Neural cell (in vitro differentiated cells): Measurements from ENCODE around the gene PSMB11. TPM values are rescaled to one million over a fixed set of nuclear protein-coding genes. Genes with fewer than 3 reads are reported as not detected.

Source experiments
- H2AFZ ChIP-seq: fragments of 200-600, 300-800 bp; sonication (generic), shearing (Covaris generic); 2 replicates; pipeline ENCODE4 v1.6.0; 2014; ENCODE audit warnings: low read depth, mild to moderate bottlenecking, antibody characterized with exemption, low read length, moderate library complexity
- H3F3A ChIP-seq: fragments of 200-600 bp; shearing (Covaris generic); 2 replicates; pipeline ENCODE4 v1.6.1; 2016; ENCODE audit warnings: mild to moderate bottlenecking, moderate library complexity, mixed read lengths, antibody characterized with exemption, low read length; ENCODE audit not compliant: insufficient read depth, poor library complexity, severe bottlenecking
- H3K27ac ChIP-seq: fragments of 200-600, 300-800 bp; sonication (generic), shearing (Covaris generic); 2 replicates; pipeline ENCODE4 v1.5.1; 2014; ENCODE audit warnings: mild to moderate bottlenecking, low read length, moderate library complexity
- H3K27me3 ChIP-seq: fragments of 300-800, 200-600 bp; sonication (generic), shearing (Covaris generic); 2 replicates; pipeline ENCODE4 v1.6.0; 2014; ENCODE audit warnings: mild to moderate bottlenecking, low read depth, low read length, moderate library complexity; ENCODE audit not compliant: insufficient read depth
- H3K36me3 ChIP-seq: fragments of 300-800, 200-600 bp; sonication (generic), shearing (Covaris generic); 2 replicates; pipeline ENCODE4 v1.5.1; 2014; ENCODE audit warnings: mild to moderate bottlenecking, antibody characterized with exemption, low read length, moderate library complexity; ENCODE audit not compliant: insufficient read depth
- H3K4me2 ChIP-seq: fragments of 300-800, 200-600 bp; sonication (generic), shearing (Covaris generic); 2 replicates; pipeline ENCODE4 v1.6.0; 2014; ENCODE audit warnings: mild to moderate bottlenecking, low read length
- H3K4me3 ChIP-seq: fragments of 300-800, 200-600 bp; sonication (generic), shearing (Covaris generic); 2 replicates; pipeline ENCODE4 v1.5.1; 2014; ENCODE audit warnings: mild to moderate bottlenecking, low read length, moderate library complexity
- H3K79me2 ChIP-seq: fragments of 200-600 bp; shearing (Covaris generic); replicated peaks from 2 replicates; pipeline ENCODE4 v1.6.0; 2014; ENCODE audit warnings: mild to moderate bottlenecking, low read length, moderate library complexity; ENCODE audit not compliant: insufficient read depth
- H3K9ac ChIP-seq: fragments of 300-800, 200-600 bp; sonication (generic), shearing (Covaris generic); 2 replicates; pipeline ENCODE4 v1.6.1; 2016; ENCODE audit warnings: mild to moderate bottlenecking, low read length, mixed read lengths
- H3K9me2 ChIP-seq: fragments of 200-600 bp; shearing (Covaris generic); 2 replicates; pipeline ENCODE4 v1.6.1; 2016; ENCODE audit warnings: mild to moderate bottlenecking, low read length, mixed read lengths; ENCODE audit not compliant: insufficient read depth
- H3K9me3 ChIP-seq: fragments of 200-600, 300-800 bp; sonication (generic), shearing (Covaris generic); 2 replicates; pipeline ENCODE4 v1.6.1; 2016; ENCODE audit warnings: mild to moderate bottlenecking, mixed run types, low read length, moderate library complexity, mixed read lengths
- H4K20me1 ChIP-seq: fragments of 200-600 bp; shearing (Covaris generic); 2 replicates; pipeline ENCODE4 v1.6.1; 2016; ENCODE audit warnings: mild to moderate bottlenecking, mixed run types; ENCODE audit not compliant: insufficient read depth
- CTCF ChIP-seq: fragments of 450-650 bp; IDR thresholded peaks from 2 replicates; pipeline ENCODE4 v1.5.1; 2014; ENCODE audit warnings: antibody characterized with exemption, mild to moderate bottlenecking, moderate library complexity; ENCODE audit not compliant: poor library complexity, severe bottlenecking
- EP300 ChIP-seq: fragments of 450-650 bp; conservative IDR thresholded peaks from 2 replicates; pipeline ENCODE4 v1.6.1; 2014; ENCODE audit warnings: antibody characterized with exemption, mild to moderate bottlenecking, moderate library complexity; ENCODE audit not compliant: poor library complexity, severe bottlenecking
- EZH2 ChIP-seq: fragments of 200-600, 300-800 bp; shearing (Covaris generic), sonication (generic); IDR thresholded peaks from 2 replicates; pipeline ENCODE4 v1.6.1; 2014; ENCODE audit warnings: antibody characterized with exemption, low read length, borderline replicate concordance, mild to moderate bottlenecking; ENCODE audit not compliant: insufficient read depth, poor library complexity, severe bottlenecking
- MXI1 ChIP-seq: fragments of 450-650 bp; conservative IDR thresholded peaks from 2 replicates; pipeline ENCODE4 v1.6.1; 2014; ENCODE audit warnings: antibody characterized with exemption, mild to moderate bottlenecking; ENCODE audit not compliant: poor library complexity, severe bottlenecking
- POLR2AphosphoS5 ChIP-seq: IDR thresholded peaks from 2 replicates; pipeline ENCODE4 v1.6.1; 2012
- RAD21 ChIP-seq: fragments of 450-650 bp; conservative IDR thresholded peaks from 2 replicates; pipeline ENCODE4 v1.6.1; 2014; ENCODE audit warnings: antibody characterized with exemption, mild to moderate bottlenecking, moderate library complexity
- REST ChIP-seq: IDR thresholded peaks from 2 replicates; pipeline ENCODE4 v1.6.1; 2012; ENCODE audit warnings: borderline replicate concordance
- SMC3 ChIP-seq: fragments of 450-650 bp; conservative IDR thresholded peaks from 2 replicates; pipeline ENCODE4 v1.6.1; 2014; ENCODE audit warnings: antibody characterized with exemption, mild to moderate bottlenecking, moderate library complexity; ENCODE audit not compliant: poor library complexity
- TAF1 ChIP-seq: IDR thresholded peaks from 2 replicates; pipeline ENCODE4 v1.6.1; 2012; ENCODE audit warnings: low read depth
- polyA plus RNA-seq: library from polyadenylated mRNA; depleted of rRNA; stranded (reverse); fragments of >200 nt; gene quantifications from 2 replicates; pipeline ENCODE4 v1.2.3, GENCODE V29; 2014

PSMB11 gene
- polyA plus RNA-seq, 1 donor from 2014 or later, result not detected

GRCh38 chr14:23043145-23043544 lies 1.1 kb downstream of the PSMB11 start:
- Histone ChIP-seq H3K27me3 (no peaks in the 10 kb centered on the region), H3K9me3 (no peaks in the 10 kb centered on the region), H3K9ac (no peak overlapping the region), H3K4me2 (no peak overlapping the region), H3F3A (no peaks in the 10 kb centered on the region), H3K36me3 (no peaks in the 10 kb centered on the region), H3K27ac (no peak overlapping the region), H3K4me3 (no peak overlapping the region), H3K9me2 (no peaks in the 10 kb centered on the region), H2AFZ (no peak overlapping the region), H4K20me1 (no peaks in the 10 kb centered on the region), H3K79me2 (no peaks in the 10 kb centered on the region)
- no peak for TF ChIP-seq TAF1
- TF ChIP-seq SMC3, result no peak
- TF ChIP-seq REST, result no peak
- no peak for TF ChIP-seq RAD21
- TF ChIP-seq EZH2, result no peak
- TF ChIP-seq CTCF, result no peak
- TF ChIP-seq POLR2AphosphoS5, result no peak
- no peak for TF ChIP-seq EP300

GRCh38 chr14:23043754-23044153 lies 1.7 kb downstream of the PSMB11 start:
- H2AFZ ChIP-seq, result no peak overlapping the region
- no peak overlapping the region for H3K9ac ChIP-seq
- TF ChIP-seq REST (no peak), CTCF (no peak), EP300 (no peak), TAF1 (no peak), MXI1 (no peak), SMC3 (no peak), RAD21 (no peak), EZH2 (no peak), POLR2AphosphoS5 (no peak)

More at GRCh38 chr14:23043754-23044153, 1.7 kb downstream of the PSMB11 start:
- Histone ChIP-seq H3K4me2 (no peak overlapping the region), H3K9me2 (no peaks in the 10 kb centered on the region), H3K79me2 (no peaks in the 10 kb centered on the region), H3K27ac (no peak overlapping the region), H3K27me3 (no peaks in the 10 kb centered on the region), H3F3A (no peaks in the 10 kb centered on the region), H3K36me3 (no peaks in the 10 kb centered on the region), H3K9me3 (no peaks in the 10 kb centered on the region), H4K20me1 (no peaks in the 10 kb centered on the region), H3K4me3 (no peak overlapping the region)
